22Rv1 (cell line): ENCODE measurements around the gene EXOG.
"Not testable (repeated sequence)": the region's sequence is repeated elsewhere in the genome, so short reads cannot be mapped to it uniquely, and the experiment has no call there.

Experiments
- CTCF ChIP-seq: fragments of 450-650 bp; IDR thresholded peaks from 2 replicates; pipeline ENCODE4 v1.5.1; 2017; ENCODE audit warnings: mild to moderate bottlenecking
- ZFX ChIP-seq: fragments of 450-650 bp; IDR thresholded peaks from 2 replicates; pipeline ENCODE4 v1.6.1; 2017; ENCODE audit warnings: antibody characterized with exemption, borderline replicate concordance

- TF ChIP-seq CTCF, ZFX: not testable (repeated sequence)
These were observed 70.7 kb downstream of the EXOG start for GRCh38 chr3:38566794-38567193.
